PC-9 (cell line): Measurements from ENCODE around the gene CFAP77.

Experiments used
- CTCF ChIP-seq: fragments of 200-600 bp; sonication (generic); conservative IDR thresholded peaks from 2 replicates; pipeline ENCODE4 v1.6.1; 2017; ENCODE audit warnings: mixed run types, antibody characterized with exemption, mild to moderate bottlenecking, moderate library complexity
- EZH2 ChIP-seq: fragments of 200-600 bp; sonication (generic); IDR thresholded peaks from 2 replicates; pipeline ENCODE4 v1.8.0; 2017; ENCODE audit warnings: antibody characterized with exemption, low read depth

- TF ChIP-seq CTCF (no peak), EZH2 (no peak)
These were observed 94.5 kb downstream of the CFAP77 start for GRCh38 chr9:132504488-132504887.
